GM12878 (cell line): ENCODE data around the gene HSD17B2. TPM values are rescaled to one million over a fixed set of nuclear protein-coding genes. Genes with fewer than 3 reads are reported as not detected.

Source experiments
- ATAC-seq: fragments of 200-7000 bp; cut with Tn5 transposase; 3 replicates; pipeline ENCODE4 v1.9.1; 2020; ENCODE audit warnings: mild to moderate bottlenecking, moderate library complexity
- BruUV-seq: library from RNA; stranded (reverse); fragments of 400-500 nt; replicated peaks from 2 replicates; lab custom pipeline; 2021; lab: Mats Ljungman, UMichigan
- CTCF ChIA-PET: fragments of 300-600 bp; sonication (Branson Sonifier 250); formaldehyde crosslinking; extraction: SDS; loops from one replicate; lab custom pipeline; 2021; ENCODE audit warnings: inconsistent platforms; lab: Yijun Ruan, JAX
- POLR2A ChIA-PET: fragments of 350-600 bp; formaldehyde crosslinking; extraction: SDS; loops from one replicate; lab custom pipeline; 2021; ENCODE audit warnings: inconsistent platforms; lab: Charles Lee
- RAD21 ChIA-PET: fragments of 300-600 bp; sonication (Branson Sonifier 250); formaldehyde crosslinking; loops from one replicate; lab custom pipeline; 2023; ENCODE audit warnings: antibody characterized with exemption; ENCODE audit not compliant: unreplicated experiment; lab: Charles Lee
- SMC1A ChIA-PET: fragments of 300-600 bp; sonication (Branson Sonifier 250); formaldehyde crosslinking; loops from one replicate; lab custom pipeline; 2023; ENCODE audit not compliant: unreplicated experiment, uncharacterized antibody; lab: Charles Lee
- DNase-seq: peaks from one replicate; pipeline ENCODE4 v3.0.0-alpha.2; 2011; ENCODE audit warnings: low read depth, low spot score
- FAIRE-seq: peaks from 3 replicates; lab custom pipeline; 2011; peaks lifted over from hg19 to GRCh38; lab: Jason Lieb, UNC
- H2AFZ ChIP-seq: 2 replicates; pipeline ENCODE4 v1.6.0; 2011; ENCODE audit warnings: low read depth, low read length, control low read depth; ENCODE audit not compliant: control insufficient read depth
- H3K27ac ChIP-seq: 2 replicates; pipeline ENCODE4 v1.5.1; 2011; ENCODE audit warnings: control low read depth; ENCODE audit not compliant: control insufficient read depth, insufficient read depth
- H3K27me3 ChIP-seq, 2 experiments: replicated peaks in 1 of 2; 2 replicates each; pipeline versions ENCODE4 v1.6.0 to v1.6.1; 2011; ENCODE audit warnings: low read length in 1 of 2; ENCODE audit not compliant: control insufficient read depth in 2 of 2, insufficient read depth in 2 of 2
- H3K36me3 ChIP-seq, 2 experiments: 2 replicates each; pipeline ENCODE4 v1.5.1; 2011; ENCODE audit warnings: low read length in 1 of 2; ENCODE audit not compliant: control insufficient read depth in 2 of 2, insufficient read depth in 2 of 2
- H3K4me1 ChIP-seq: 2 replicates; pipeline ENCODE4 v1.6.1; 2011; ENCODE audit warnings: mild to moderate bottlenecking, low read length, moderate library complexity, mixed read lengths; ENCODE audit not compliant: control insufficient read depth, insufficient read depth
- H3K4me2 ChIP-seq: 2 replicates; pipeline ENCODE4 v1.6.0; 2011; ENCODE audit warnings: control low read depth; ENCODE audit not compliant: control insufficient read depth, insufficient read depth
- H3K4me3 ChIP-seq: fragments of 200-600 bp; sonication (generic); 2 replicates; pipeline ENCODE4 v1.5.1; 2016
- H3K79me2 ChIP-seq: 2 replicates; pipeline ENCODE4 v1.6.0; 2011; ENCODE audit warnings: low read length; ENCODE audit not compliant: control insufficient read depth, insufficient read depth
- H3K9ac ChIP-seq: 2 replicates; pipeline ENCODE4 v1.8.0; 2011; ENCODE audit warnings: low read length, control low read depth, mixed read lengths; ENCODE audit not compliant: control insufficient read depth, insufficient read depth
- H3K9me3 ChIP-seq: replicated peaks from 3 replicates; pipeline ENCODE4 v1.5.1; 2011; ENCODE audit warnings: mild to moderate bottlenecking, low read length; ENCODE audit not compliant: control insufficient read depth, insufficient read depth
- H4K20me1 ChIP-seq: 2 replicates; pipeline ENCODE4 v1.6.0; 2011; ENCODE audit not compliant: control insufficient read depth, insufficient read depth
- ATF3 ChIP-seq: IDR thresholded peaks from 2 replicates; pipeline ENCODE4 v1.6.1; 2011; ENCODE audit warnings: low read depth, mild to moderate bottlenecking, low read length, moderate library complexity, borderline replicate concordance; ENCODE audit errors: extremely low read depth
- CEBPZ ChIP-seq: fragments of 150-350 bp; IDR thresholded peaks from 2 replicates; pipeline ENCODE4 v1.6.1; 2016; ENCODE audit warnings: low read depth, low read length
- E4F1 ChIP-seq: fragments of 450-650 bp; IDR thresholded peaks from 2 replicates; pipeline ENCODE4 v1.6.1; 2018; ENCODE audit warnings: borderline replicate concordance, mild to moderate bottlenecking; ENCODE audit not compliant: partially characterized antibody
- NR2C1 ChIP-seq: fragments of 450-650 bp; IDR thresholded peaks from 2 replicates; pipeline ENCODE4 v1.6.1; 2017; ENCODE audit warnings: antibody characterized with exemption, mild to moderate bottlenecking, moderate library complexity
- PRDM15 ChIP-seq: fragments of 450-650 bp; formaldehyde crosslinking; IDR thresholded peaks from 2 replicates; pipeline ENCODE4 v1.4.0; 2020; ENCODE audit warnings: mild to moderate bottlenecking, moderate library complexity
- RB1 ChIP-seq: fragments of 450-650 bp; formaldehyde crosslinking; IDR thresholded peaks from 2 replicates; pipeline ENCODE4 v1.6.1; 2017; ENCODE audit warnings: mild to moderate bottlenecking, borderline replicate concordance
- RFX5 ChIP-seq: IDR thresholded peaks from 2 replicates; pipeline ENCODE4 v1.6.1; 2011; ENCODE audit warnings: low read depth, low read length, improper control_type of control experiment
- SIX5 ChIP-seq: IDR thresholded peaks from 2 replicates; pipeline ENCODE4 v1.6.1; 2011; ENCODE audit warnings: mild to moderate bottlenecking, low read depth, low read length, moderate library complexity; ENCODE audit not compliant: severe bottlenecking
- SMC3 ChIP-seq: IDR thresholded peaks from 2 replicates; pipeline ENCODE4 v1.6.1; 2011; ENCODE audit warnings: low read length, improper control_type of control experiment, borderline replicate concordance
- USF2 ChIP-seq: IDR thresholded peaks from 2 replicates; pipeline ENCODE4 v1.6.1; 2011; ENCODE audit warnings: low read depth, low read length, improper control_type of control experiment, borderline replicate concordance
- ZNF622 ChIP-seq: fragments of 450-650 bp; IDR thresholded peaks from 2 replicates; pipeline ENCODE4 v1.6.1; 2017; ENCODE audit warnings: mild to moderate bottlenecking, inconsistent platforms
- WGBS: methylation state at CpG from one replicate; pipeline ENCODE4 v1.1.6; 2016; ENCODE audit warnings: low lambda C conversion rate; ENCODE audit not compliant: insufficient replicate concordance, insufficient coverage; ENCODE audit errors: missing lambda C conversion rate; 5-methylcytosine and 5-hydroxymethylcytosine counted together
- in situ Hi-C: fragments of 300-500 bp; cut with MboI; formaldehyde crosslinking; loops from 9 replicates; pipeline ENCODE4 v1.14.3; 2018; ENCODE audit warnings: mixed read lengths
- intact Hi-C: fragments of 100-400 bp; cut with micrococcal nuclease; formaldehyde crosslinking; loops from one replicate; pipeline ENCODE4 v1.14.2; 2022; ENCODE audit not compliant: unreplicated experiment
- polyA plus RNA-seq, 11 experiments: library from polyadenylated mRNA; depleted of rRNA in 4 of 11; unstranded in 6 of 11; stranded (reverse) in 5 of 11; fragments of >200 nt; fragmentation: Nextera tagmentation in 4 of 11; fragmentation: Illumina TruSeq in 1 of 11; extraction: Ambion mirVana in 4 of 11; extraction: Trizol in 1 of 11; gene quantifications; 1 replicate in 1 of 11; 2 replicates in 10 of 11; pipeline versions ENCODE4 v1.2.1 to v1.2.3, GENCODE V29; 2011 to 2016; ENCODE audit warnings: inconsistent platforms in 2 of 11, missing spikeins in 2 of 11, low read depth in 1 of 11
- total RNA-seq, 4 experiments: library from RNA; depleted of rRNA in 3 of 4; stranded (reverse); fragments of >200 nt in 3 of 4; fragmentation: Illumina TruSeq in 1 of 4; extraction: Trizol in 1 of 4; gene quantifications; 2 replicates each; pipeline versions ENCODE4 v1.2.1 to v1.2.3, GENCODE V29; 2013 to 2021

HSD17B2 gene
- total and polyA plus RNA-seq, 10 of the 15 experiments (the other 5 are each of a cell fraction or from before 2014, with no cell fraction given) = not detected

GRCh38 chr16:82024883-82025282 is 10.2 kb upstream of the HSD17B2 start:
- Histone ChIP-seq H3K36me3 (no peaks in the 10 kb centered on the region), H2AFZ (no peak overlapping the region), H3K4me1 (no peaks in the 10 kb centered on the region), H4K20me1 (no peaks in the 10 kb centered on the region), H3K4me3 (no peak overlapping the region), H3K27me3 (no peaks in the 10 kb centered on the region; a peak in 1 of 4 replicates), H3K27ac (no peak overlapping the region), H3K9me3 (no peaks in the 10 kb centered on the region), H3K9ac (no peak overlapping the region), H3K79me2 (no peaks in the 10 kb centered on the region), H3K4me2 (no peak overlapping the region)
- ChIA-PET CTCF (no interaction called here), POLR2A (no interaction called here), RAD21 (no interaction called here), SMC1A (no interaction called here)
- intact Hi-C loops (no loop called here), in situ Hi-C loops (no loop called here)
- DNase-seq = no peak
- no TSS peak for BruUV-seq
- FAIRE-seq = no peak
- WGBS = 45% methylated on average over 4 of the region's 4 CpGs
- ATAC-seq = no peak
- TF ChIP-seq RB1 = no peak
- TF ChIP-seq PRDM15 (CRISPR knock-in tag) = no peak
- no peak for TF ChIP-seq RFX5
- no peak for TF ChIP-seq SIX5
- no peak for TF ChIP-seq CEBPZ
- no peak for TF ChIP-seq USF2
- no peak for TF ChIP-seq ZNF622
- TF ChIP-seq SMC3 = no peak
- no peak for TF ChIP-seq E4F1
- TF ChIP-seq NR2C1 = no peak
- no peak for TF ChIP-seq ATF3
